ENCODE measurements around the gene CYTH3. TPM values are rescaled to one million over a fixed set of nuclear protein-coding genes. Genes with fewer than 3 reads are reported as not detected.

The CYTH3 gene
- total and polyA plus RNA-seq, 2 of the 8 experiments (the other 6 are each of a cell fraction or from before 2014, with no cell fraction given): 10.3 to 11.9 TPM

GRCh38 chr7:6258440-6259182, 13.8 kb downstream of the CYTH3 start:
- Histone ChIP-seq H3K9me3 (ENCODE audit: insufficient read depth in 2 of 2, low read depth in 1 of 2, low read length in 1 of 2) (no peaks in the 10 kb centered on the region), H3K27me3 (replicated peaks in 1 of 4; ENCODE audit: control insufficient read depth in 3 of 4, extremely low read depth in 1 of 4, insufficient read depth in 3 of 4, low read length in 3 of 4) (no peaks in the 10 kb centered on the region), H3K79me2 (ENCODE audit: control insufficient read depth in 1 of 2, insufficient read depth in 2 of 2, low read length in 2 of 2) (peaks cover 0 to 24% of the 10 kb centered on the region in 2 experiments; a peak in 1 of 4 replicates), H2AK5ac (ENCODE audit: low read depth, low read length) (no peak overlapping the region), H3K27ac (ENCODE audit: low read depth, low read length) (no peak overlapping the region), H2AFZ (ENCODE audit: low read length) (no peak overlapping the region), H3K36me3 (ENCODE audit: control insufficient read depth in 2 of 4, insufficient read depth in 4 of 4, low read length in 3 of 4) (no peaks in the 10 kb centered on the region), H4K20me1 (replicated peaks in 1 of 2; ENCODE audit: control insufficient read depth in 1 of 2, insufficient read depth in 2 of 2, low read length in 2 of 2) (peaks cover 0 to 2% of the 10 kb centered on the region in 2 experiments), H3K56ac (replicated peaks; ENCODE audit: insufficient read length, low read depth, low read length) (no peak overlapping the region), H3K23ac (ENCODE audit: insufficient read length) (no peak overlapping the region), H3K18ac (ENCODE audit: extremely low read depth, low read length) (no peak overlapping the region), H3K4me1 (replicated peaks in 1 of 4; ENCODE audit: control insufficient read depth in 3 of 4, insufficient read depth in 4 of 4, low read length in 3 of 4) (peaks cover 0 to 9% (median 2%) of the 10 kb centered on the region in 4 experiments; a peak in 3 of 7 replicates), H3K4ac (replicated peaks; ENCODE audit: insufficient read length, low read depth, low read length) (no peak overlapping the region), H2BK12ac (ENCODE audit: low read depth, low read length) (no peak overlapping the region), H3K79me1 (ENCODE audit: low read depth, low read length) (no peaks in the 10 kb centered on the region), H2BK5ac (ENCODE audit: low read depth, low read length) (no peak overlapping the region), H3K9ac (replicated peaks in 1 of 4; ENCODE audit: extremely low read depth in 1 of 4, low read depth in 3 of 4, low read length in 3 of 4) (no peak overlapping the region), H2BK120ac (replicated peaks; ENCODE audit: low read depth, low read length) (no peak overlapping the region), H2BK20ac (ENCODE audit: low read length) (no peak overlapping the region), H3K4me3 (ENCODE audit: extremely low read depth in 1 of 4, insufficient read depth in 2 of 4, low read depth in 3 of 4, low read length in 4 of 4) (no peak overlapping the region), H3K23me2 (ENCODE audit: low read depth, low read length) (no peaks in the 10 kb centered on the region), H3K14ac (ENCODE audit: insufficient read length) (no peak overlapping the region), H4K5ac (ENCODE audit: insufficient read length, low read depth, low read length) (no peak overlapping the region), H2BK15ac (ENCODE audit: low read length) (no peak overlapping the region), H4K91ac (replicated peaks; ENCODE audit: insufficient read length, low read length) (no peak overlapping the region), H4K8ac (ENCODE audit: extremely low read depth, insufficient read depth, low read length) (no peak overlapping the region), H3K4me2 (ENCODE audit: insufficient read depth in 1 of 2, low read depth in 2 of 2, low read length in 2 of 2) (no peak overlapping the region)
- ChIA-PET POLR2A (ENCODE audit: partially characterized antibody) (interaction anchor here (1.2 to 2.5 kb wide), 2 partner anchors 8 to 10 kb away, joined by 4 to 6 read pairs; no protein-coding TSS in a partner anchor), CTCF (ENCODE audit: partially characterized antibody) (interaction anchor here (1.1 to 1.3 kb wide), 3 partner anchors 13 to 65 kb away, joined by 3 to 4 read pairs (median 3); no protein-coding TSS in a partner anchor)
- DNase-seq (ENCODE audit: low read depth in 1 of 2, low spot score in 2 of 2) (peak in 1 of 2 experiments; percentile 23), FAIRE-seq (no peak)
- WGBS, 2 experiments (ENCODE audit: extremely low coverage in 1 of 2, insufficient coverage in 1 of 2, insufficient read length in 1 of 2, insufficient replicate concordance in 2 of 2, low coverage in 1 of 2, low lambda C conversion rate in 2 of 2, missing lambda C conversion rate in 1 of 2): 89% methylated on average over 5 of the region's 5 CpGs; no CpG with 5 or more reads in 1 of the 2 experiments
- TF ChIP-seq POU5F1 (IDR thresholded peaks at IDR 0.05; ENCODE audit: low read depth, low read length) (no peak), HDAC2 (IDR thresholded peaks at IDR 0.05; ENCODE audit: borderline replicate concordance in 1 of 2, low read depth in 2 of 2, low read length in 2 of 2) (no peak), FOSL1 (IDR thresholded peaks at IDR 0.05; ENCODE audit: insufficient read depth, low read depth, low read length) (no peak), SP2 (IDR thresholded peaks at IDR 0.05; ENCODE audit: low read length) (no peak), POLR2A (IDR thresholded peaks at IDR 0.05; ENCODE audit: control extremely low read depth in 1 of 2, low read depth in 2 of 2, low read length in 2 of 2) (no peak), SP4 (IDR thresholded peaks at IDR 0.05; ENCODE audit: low read length) (no peak), KDM4A (IDR thresholded peaks at IDR 0.05; ENCODE audit: low read depth, low read length, severe bottlenecking) (no peak), EZH2 (IDR thresholded peaks at IDR 0.05; ENCODE audit: low read depth, low read length, severe bottlenecking) (no peak), NANOG (IDR thresholded peaks at IDR 0.05; ENCODE audit: insufficient read depth, low read depth, low read length, poor library complexity, severe bottlenecking) (no peak), NRF1 (IDR thresholded peaks at IDR 0.05; ENCODE audit: low read depth, low read length) (no peak), KDM1A (IDR thresholded peaks at IDR 0.05; ENCODE audit: borderline replicate concordance, low read length) (no peak), SIRT6 (IDR thresholded peaks at IDR 0.05; ENCODE audit: low read length) (no peak), RFX5 (IDR thresholded peaks at IDR 0.05; ENCODE audit: borderline replicate concordance, low read depth, low read length) (no peak)

Measured in H1 (cell line).